Upper lobe of left lung (tissue), 4 donors: Measurements from ENCODE around the gene BCAS1.

ENCODE experiments used
- CTCF ChIP-seq, 6 experiments: fragments of 450-650 bp in 4 of 6; fragments of 200-600 bp in 2 of 6; sonication (generic) in 2 of 6; IDR thresholded peaks; one replicate each; pipeline ENCODE4 v1.5.1; 2016 to 2019; ENCODE audit warnings: antibody characterized with exemption in 6 of 6
- POLR2A ChIP-seq, 4 donors: fragments of 450-650 bp; IDR thresholded peaks; one replicate each; pipeline ENCODE4 v1.5.1; 2016 to 2017; ENCODE audit warnings: antibody characterized with exemption in 4 of 4, mild to moderate bottlenecking in 2 of 4

GRCh38 chr20:53948383-53949318 is 121.7 kb downstream of the BCAS1 start:
- no peak for TF ChIP-seq CTCF (IDR thresholded peaks at IDR 0.05)
- no peak for TF ChIP-seq POLR2A (IDR thresholded peaks at IDR 0.05)
